Adrenal gland (tissue), 12 donors: ENCODE data around the gene B3GNT2. TPM values are rescaled to one million over a fixed set of nuclear protein-coding genes. Genes with fewer than 3 reads are reported as not detected.

Experiments used
- DNase-seq, 7 donors: peaks; one replicate each; pipeline ENCODE4 v3.0.0-alpha.2; 2019 to 2020
- H3K27ac ChIP-seq, 5 donors: fragments of 200-600 bp; sonication (generic) in 4 of 5; 1 replicate in 3 of 5; 2 replicates in 2 of 5; pipeline versions ENCODE4 v1.5.1 to v1.8.0; 2016 to 2020; ENCODE audit warnings: mild to moderate bottlenecking in 1 of 5
- H3K27me3 ChIP-seq: fragments of 200-600 bp; 2 replicates; pipeline ENCODE4 v1.8.0; 2021
- H3K36me3 ChIP-seq, 2 donors: fragments of 200-600 bp; replicated peaks in 1 of 2; 1 replicate in 1 of 2; 2 replicates in 1 of 2; pipeline versions ENCODE4 v1.5.1 to v1.8.0; 2018 to 2022
- H3K4me1 ChIP-seq, 2 donors: fragments of 200-600 bp; replicated peaks in 1 of 2; 1 replicate in 1 of 2; 2 replicates in 1 of 2; pipeline versions ENCODE4 v1.5.1 to v1.8.0; 2018 to 2021
- H3K4me3 ChIP-seq, 4 donors: fragments of 200-600 bp; sonication (generic) in 3 of 4; one replicate each; pipeline ENCODE4 v1.5.1; 2016 to 2018
- H3K9me3 ChIP-seq, 3 donors: fragments of 200-600 bp; sonication (generic) in 1 of 3; replicated peaks in 1 of 3; 1 replicate in 2 of 3; 2 replicates in 1 of 3; pipeline versions ENCODE4 v1.5.1 to v1.8.0; 2016 to 2021
- POLR2A ChIP-seq, 2 donors: fragments of 450-650 bp; IDR thresholded peaks; one replicate each; pipeline ENCODE4 v1.6.1; 2017; ENCODE audit warnings: antibody characterized with exemption in 2 of 2, mild to moderate bottlenecking in 2 of 2, moderate library complexity in 1 of 2
- WGBS, 4 donors: extraction: QIAGEN DNeasy Blood & Tissue Kit in 2 of 4; methylation state at CpG; one replicate each; pipeline versions ENCODE4 v1.1.5 to v1.1.7; 2013 to 2017; 5-methylcytosine and 5-hydroxymethylcytosine counted together
- intact Hi-C, 2 donors: fragments of 100-400 bp; cut with DNase I; formaldehyde crosslinking; loops; one replicate each; pipeline versions ENCODE4 v1.14.1 to v1.15.0; 2022 to 2023
- polyA plus RNA-seq, 3 donors: library from polyadenylated mRNA; stranded (reverse); fragments of 200-250 nt in 2 of 3; fragments of 350-450 nt in 1 of 3; fragmentation: Illumina TruSeq in 1 of 3; extraction: RNeasy Lipid Tissue Mini Kit (QIAGEN cat#74804) in 1 of 3; gene quantifications; one replicate each; pipeline ENCODE4 v1.2.3, GENCODE V29; 2013 to 2014
- total RNA-seq, 9 donors: library from RNA; depleted of rRNA in 4 of 9; stranded (reverse); fragments of >200 nt in 4 of 9; fragments of 120-200 nt in 1 of 9; fragmentation: NEBNext Ultra II Directional in 1 of 9; extraction: Animal tissue kit (Norgen Biotek cat#: 25700) in 1 of 9; gene quantifications; one replicate each; pipeline versions ENCODE4 v1.1.0 to v1.2.4, GENCODE V29; 2013 to 2023
- TF ChIP-seq, protein P1 (sequence below), 6 experiments: fragments of 450-650 bp in 4 of 6; fragments of 200-600 bp in 2 of 6; sonication (generic) in 1 of 6; IDR thresholded peaks; 1 replicate in 5 of 6; 2 replicates in 1 of 6; pipeline versions ENCODE4 v1.5.1 to v1.8.0; 2016 to 2021; ENCODE audit warnings: antibody characterized with exemption in 6 of 6, mild to moderate bottlenecking in 2 of 6, moderate library complexity in 1 of 6
- donor health status: healthy with polysubstance abuse.
- donor health status: Bipolar disorder and iron deficiency.
- donor health status: DM: yes; HTN: yes; CAD: no.
- donor health status: DM: no; HTN: no; CAD: no.
- donor health status: DM: no; HTN: no; CAD: no.
- donor health status: DM: yes; HTN: yes; CAD: no.

The B3GNT2 gene
- total and polyA plus RNA-seq, 12 donors = 7.1 to 40.0 (median 18.4) TPM

DNA sequence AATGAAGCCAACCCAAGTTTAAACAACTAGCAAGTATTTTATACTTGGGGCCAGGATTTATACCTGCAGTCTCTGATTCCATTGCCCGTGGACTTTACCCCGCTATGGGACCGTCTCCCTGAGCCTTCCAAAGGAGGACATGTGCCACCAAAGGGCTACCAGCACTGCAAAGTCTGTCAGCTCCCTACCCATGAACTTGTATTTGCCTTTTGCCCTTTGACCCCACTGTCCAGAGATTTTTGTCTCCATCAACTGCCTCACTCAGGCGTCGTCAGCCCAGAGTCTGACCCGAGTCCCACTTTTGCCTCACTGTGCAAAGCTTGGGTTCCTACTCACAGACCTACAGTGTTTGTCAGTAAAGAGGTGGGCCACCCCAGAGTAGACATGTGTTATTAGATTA is 40.6 kb downstream of the B3GNT2 start:
- Histone ChIP-seq H3K27ac (no peak overlapping the region), H3K27me3 (no peaks in the 10 kb centered on the region), H3K36me3 (no peaks in the 10 kb centered on the region), H3K9me3 (no peaks in the 10 kb centered on the region), H3K4me3 (no peak overlapping the region), H3K4me1 (no peaks in the 10 kb centered on the region)
- WGBS, 4 donors = 95 to 98% (median 96%) methylated on average over 6 of the region's 6 CpGs
- intact Hi-C loops = no loop called here
- TF ChIP-seq, protein P1, sequence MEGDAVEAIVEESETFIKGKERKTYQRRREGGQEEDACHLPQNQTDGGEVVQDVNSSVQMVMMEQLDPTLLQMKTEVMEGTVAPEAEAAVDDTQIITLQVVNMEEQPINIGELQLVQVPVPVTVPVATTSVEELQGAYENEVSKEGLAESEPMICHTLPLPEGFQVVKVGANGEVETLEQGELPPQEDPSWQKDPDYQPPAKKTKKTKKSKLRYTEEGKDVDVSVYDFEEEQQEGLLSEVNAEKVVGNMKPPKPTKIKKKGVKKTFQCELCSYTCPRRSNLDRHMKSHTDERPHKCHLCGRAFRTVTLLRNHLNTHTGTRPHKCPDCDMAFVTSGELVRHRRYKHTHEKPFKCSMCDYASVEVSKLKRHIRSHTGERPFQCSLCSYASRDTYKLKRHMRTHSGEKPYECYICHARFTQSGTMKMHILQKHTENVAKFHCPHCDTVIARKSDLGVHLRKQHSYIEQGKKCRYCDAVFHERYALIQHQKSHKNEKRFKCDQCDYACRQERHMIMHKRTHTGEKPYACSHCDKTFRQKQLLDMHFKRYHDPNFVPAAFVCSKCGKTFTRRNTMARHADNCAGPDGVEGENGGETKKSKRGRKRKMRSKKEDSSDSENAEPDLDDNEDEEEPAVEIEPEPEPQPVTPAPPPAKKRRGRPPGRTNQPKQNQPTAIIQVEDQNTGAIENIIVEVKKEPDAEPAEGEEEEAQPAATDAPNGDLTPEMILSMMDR (IDR thresholded peaks at IDR 0.05) = no peak
- TF ChIP-seq POLR2A (IDR thresholded peaks at IDR 0.05) = no peak
- no peak for DNase-seq

GRCh38 chr2:62238236-62238635 is 42.3 kb downstream of the B3GNT2 start:
- Histone ChIP-seq H3K4me3 (peak overlapping the region in 2 of 4 donors; percentile 6 to 9), H3K4me1 (no peaks in the 10 kb centered on the region), H3K27ac (no peak overlapping the region), H3K36me3 (no peaks in the 10 kb centered on the region), H3K27me3 (no peaks in the 10 kb centered on the region), H3K9me3 (no peaks in the 10 kb centered on the region)
- intact Hi-C loops = no loop called here
- TF ChIP-seq POLR2A (IDR thresholded peaks at IDR 0.05) = no peak
- TF ChIP-seq, protein P1 (IDR thresholded peaks at IDR 0.05) = no peak
- DNase-seq = peak in 6 of 7 donors; percentile 38 to 59 (median 47)
- 48 to 58% (median 57%) methylated on average over 9 to 10 of the region's 10 CpGs for WGBS, 4 donors

- no peaks in the 10 kb centered on the region for H3K36me3 ChIP-seq
- no peaks in the 10 kb centered on the region for H3K9me3 ChIP-seq
- H3K4me3 ChIP-seq = no peak overlapping the region
- no peaks in the 10 kb centered on the region for H3K27me3 ChIP-seq
- H3K27ac ChIP-seq = no peak overlapping the region
- no peak for DNase-seq
- no peak for TF ChIP-seq POLR2A (IDR thresholded peaks at IDR 0.05)
- TF ChIP-seq, protein P1 (IDR thresholded peaks at IDR 0.05) = no peak
- 93 to 98% (median 95%) methylated on average over 9 of the region's 9 CpGs for WGBS, 4 donors
- intact Hi-C loops = no loop called here
- H3K4me1 ChIP-seq = no peaks in the 10 kb centered on the region
Measured at GRCh38 chr2:62240546-62240945, 44.6 kb downstream of the B3GNT2 start.

DNA sequence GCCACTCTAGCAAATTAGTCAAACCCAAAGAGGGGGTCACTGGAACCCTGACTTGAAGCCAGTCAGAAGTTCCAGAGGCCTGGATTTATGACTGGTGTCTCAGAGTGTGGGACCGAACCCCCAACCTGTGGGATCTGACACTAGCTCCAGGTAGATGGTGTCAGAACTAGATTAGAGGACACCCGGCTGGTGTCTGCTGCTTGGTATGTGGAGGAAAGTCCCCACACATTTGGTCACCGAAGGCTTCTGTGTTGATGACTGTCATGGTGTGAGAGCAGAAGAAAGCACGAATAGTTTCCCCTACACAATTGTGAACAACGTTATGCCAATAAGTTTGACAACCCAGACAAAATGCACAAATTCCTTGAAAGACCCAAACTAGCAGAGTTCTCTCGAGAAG is 48.1 kb downstream of the B3GNT2 start:
- intact Hi-C loops = no loop called here
- WGBS, 4 donors = 91 to 93% (median 92%) methylated on average over 6 of the region's 6 CpGs
- Histone ChIP-seq H3K4me3 (no peak overlapping the region), H3K9me3 (no peaks in the 10 kb centered on the region), H3K27ac (no peak overlapping the region), H3K4me1 (no peaks in the 10 kb centered on the region), H3K36me3 (no peaks in the 10 kb centered on the region), H3K27me3 (no peaks in the 10 kb centered on the region)
- no peak for TF ChIP-seq POLR2A (IDR thresholded peaks at IDR 0.05)
- TF ChIP-seq, protein P1 (IDR thresholded peaks at IDR 0.05) = no peak
- DNase-seq = no peak
